GM18858 (cell line): ENCODE measurements around the gene ATF1.

Experiments
- ATAC-seq: cut with Tn5 transposase; IDR thresholded peaks from one replicate; pipeline ENCODE4 v1.9.1; 2021; ENCODE audit not compliant: unreplicated experiment

The ATF1 gene

GRCh38 chr12:50763639-50764285 is at the start of gene ATF1:
Gene ATF1, plus strand, starts transcription at chr12:50764101. Its CDS starts 16,045 bp downstream, at chr12:50780146.
- ATAC-seq: peak; percentile 56

GRCh38 chr12:50715174-50715573 is 48.7 kb upstream of the ATF1 start:
- ATAC-seq: no peak

DNA sequence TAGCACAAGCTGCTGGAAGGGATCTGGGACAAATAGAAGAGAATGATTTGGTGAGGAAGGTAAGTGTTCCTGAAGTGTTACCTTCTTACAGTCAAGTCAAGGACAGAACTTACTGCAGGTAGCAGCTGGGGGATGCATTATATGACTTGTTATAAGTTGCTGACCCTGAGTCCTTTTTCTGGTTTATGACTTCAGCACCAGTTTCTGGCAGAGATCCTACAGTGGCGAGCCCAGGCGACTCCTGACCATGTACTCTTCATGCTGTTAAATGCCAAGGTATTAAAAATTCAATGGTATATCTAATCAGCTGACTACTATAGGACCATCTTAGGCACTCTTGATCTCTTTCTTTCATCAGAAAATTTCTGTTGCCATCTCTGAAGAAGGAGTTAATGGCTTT is 45.1 kb upstream of the ATF1 start:
- no peak for ATAC-seq

DNA sequence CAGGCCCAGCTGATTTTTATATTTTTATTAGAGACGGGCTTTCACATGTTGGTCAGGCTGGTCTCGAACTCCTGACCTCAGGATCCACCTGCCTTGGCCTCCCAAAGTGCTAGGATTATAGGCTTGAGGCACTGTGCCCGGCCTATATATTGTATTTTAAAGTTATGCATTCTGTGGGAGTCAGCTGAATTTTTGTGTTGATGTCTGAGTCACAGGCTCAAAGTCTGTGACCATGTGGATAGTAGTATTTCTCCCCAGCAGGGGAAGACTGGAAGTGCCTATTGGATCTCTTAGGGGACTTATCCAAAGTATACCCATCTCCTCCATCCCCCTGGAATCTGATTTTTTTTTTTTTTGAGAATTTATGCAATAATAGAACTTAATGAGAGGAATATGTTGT is 43.8 kb upstream of the ATF1 start:
- ATAC-seq: no peak

DNA sequence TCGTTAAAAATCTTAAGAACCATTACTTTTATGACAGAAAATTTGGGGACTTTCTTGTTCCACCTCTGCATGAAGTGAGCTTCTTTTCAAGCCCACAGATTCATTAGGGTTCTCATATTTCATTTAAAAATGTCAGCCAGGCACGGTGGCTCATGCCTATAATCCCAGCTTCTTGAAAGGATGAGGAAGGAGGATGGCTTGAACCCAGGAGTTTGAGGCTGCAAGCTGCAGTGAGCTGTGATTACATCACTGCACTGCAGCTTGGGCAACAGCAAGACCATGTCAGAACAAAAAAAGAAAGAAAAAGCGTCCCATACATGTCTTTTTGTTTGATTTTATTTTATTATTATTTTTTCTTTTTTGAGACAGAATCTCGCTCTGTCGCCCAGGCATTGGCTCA is 43.4 kb upstream of the ATF1 start:
- no peak for ATAC-seq

GRCh38 chr12:50723865-50724264 is 40.0 kb upstream of the ATF1 start:
- no peak for ATAC-seq

- ATAC-seq: no peak
Measured at GRCh38 chr12:50725011-50725942, 38.6 kb upstream of the ATF1 start.

DNA sequence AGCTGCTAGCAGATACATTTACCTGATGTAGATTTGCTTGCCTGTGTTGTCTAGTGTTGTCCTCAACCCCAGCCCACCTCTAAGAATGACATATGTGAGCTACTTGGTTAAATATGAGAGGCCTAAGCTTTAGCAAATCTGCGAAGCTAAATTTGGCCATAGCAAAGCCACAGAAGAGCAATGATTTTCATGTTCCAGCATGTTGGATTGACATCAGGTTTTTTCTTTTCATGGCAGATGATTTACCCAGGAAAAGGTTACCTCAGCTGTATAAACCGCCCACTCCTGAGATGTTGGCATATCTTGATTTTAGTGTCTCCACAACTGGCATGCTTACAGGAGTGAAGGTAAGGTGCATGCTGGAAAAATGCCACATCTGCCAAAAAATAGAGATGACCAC is 36.4 kb upstream of the ATF1 start:
- no peak for ATAC-seq

GRCh38 chr12:50728417-50728816 is 35.5 kb upstream of the ATF1 start:
- no peak for ATAC-seq

DNA sequence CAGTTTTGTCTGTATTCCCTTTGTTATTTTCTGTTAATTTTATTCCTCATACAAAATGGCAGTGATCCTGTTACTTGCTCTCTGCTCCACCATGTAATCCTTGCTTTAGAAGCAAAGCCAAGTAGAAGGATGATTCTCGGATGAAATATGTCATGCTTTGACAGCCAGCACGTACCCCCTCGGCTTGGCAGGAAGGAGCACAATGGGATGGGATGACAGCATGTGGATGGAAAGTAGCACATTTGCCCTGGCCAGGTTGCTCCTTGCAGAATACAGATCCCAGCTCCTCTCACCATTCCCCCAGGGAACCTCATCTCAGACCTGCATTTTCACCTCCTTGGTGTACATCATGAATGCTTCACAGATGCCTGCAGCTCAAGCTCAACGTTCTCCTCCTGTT is 35.1 kb upstream of the ATF1 start:
- ATAC-seq: no peak

DNA sequence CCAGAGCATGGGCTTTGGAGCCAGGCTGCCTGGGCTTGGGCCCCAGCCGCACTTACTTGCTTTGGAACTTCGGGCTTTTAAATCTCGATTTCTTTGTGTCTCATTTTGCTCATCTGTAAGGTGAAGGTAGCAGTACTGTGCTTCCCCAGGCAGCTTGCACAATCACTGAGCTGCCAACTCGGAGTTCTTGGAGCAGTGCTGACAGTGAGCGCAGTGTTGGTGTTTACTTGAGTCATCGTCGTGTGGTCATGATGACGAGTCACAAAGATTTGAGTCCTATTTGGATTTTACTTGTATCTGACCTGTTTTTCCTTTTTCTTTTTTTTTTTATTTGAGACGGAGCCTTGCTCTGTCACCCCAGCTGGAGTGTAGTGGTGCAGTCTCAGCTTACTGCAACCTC is 31.3 kb upstream of the ATF1 start:
- no peak for ATAC-seq

- no peak for ATAC-seq
Measured at GRCh38 chr12:50733706-50734105, 30.2 kb upstream of the ATF1 start.

- ATAC-seq: no peak
Measured at GRCh38 chr12:50734409-50735263, 29.3 kb upstream of the ATF1 start.

- no peak for ATAC-seq
Measured at GRCh38 chr12:50739611-50740010, 24.3 kb upstream of the ATF1 start.

GRCh38 chr12:50740307-50740706 is 23.6 kb upstream of the ATF1 start:
- no peak for ATAC-seq

DNA sequence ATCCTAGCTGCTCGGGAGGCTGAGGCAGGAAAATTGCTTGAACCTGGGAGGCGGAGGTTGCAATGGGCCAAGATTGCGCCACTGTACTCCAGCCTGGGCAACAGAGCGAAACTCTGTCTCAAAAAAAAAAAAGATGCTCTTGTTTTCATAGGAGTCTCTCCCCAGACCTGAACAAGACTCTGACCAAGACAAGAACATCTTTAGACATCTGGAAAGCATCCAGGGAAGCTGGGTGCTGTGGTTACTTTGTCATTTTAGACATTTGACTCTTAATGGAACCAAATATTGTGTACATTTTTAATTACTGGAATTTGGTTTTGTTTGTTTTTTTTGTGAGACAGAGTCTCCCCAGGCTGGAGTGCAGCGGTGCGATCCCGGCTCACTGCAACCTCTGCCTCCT is 21.1 kb upstream of the ATF1 start:
- no peak for ATAC-seq

DNA sequence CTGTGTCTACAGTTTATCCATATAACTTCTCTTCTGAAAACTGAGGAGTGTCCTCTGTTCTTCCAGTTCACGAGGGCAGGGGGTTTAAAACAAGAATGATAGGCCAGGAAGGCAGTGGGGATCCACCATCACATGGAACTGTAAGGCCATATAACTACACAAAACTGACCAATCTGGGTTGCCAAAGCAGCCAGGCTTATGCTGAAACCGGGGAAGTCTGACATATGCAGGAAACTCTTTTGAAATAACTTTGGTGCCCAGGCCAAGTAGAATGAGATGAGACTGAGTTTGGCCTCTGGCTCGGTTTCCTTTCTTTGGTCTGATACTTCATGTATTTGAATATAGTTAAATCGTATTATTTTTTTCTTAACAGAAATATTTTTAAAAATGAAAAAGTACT is 18.0 kb upstream of the ATF1 start:
- ATAC-seq: no peak

GRCh38 chr12:50746431-50746830 is 17.5 kb upstream of the ATF1 start:
- no peak for ATAC-seq

DNA sequence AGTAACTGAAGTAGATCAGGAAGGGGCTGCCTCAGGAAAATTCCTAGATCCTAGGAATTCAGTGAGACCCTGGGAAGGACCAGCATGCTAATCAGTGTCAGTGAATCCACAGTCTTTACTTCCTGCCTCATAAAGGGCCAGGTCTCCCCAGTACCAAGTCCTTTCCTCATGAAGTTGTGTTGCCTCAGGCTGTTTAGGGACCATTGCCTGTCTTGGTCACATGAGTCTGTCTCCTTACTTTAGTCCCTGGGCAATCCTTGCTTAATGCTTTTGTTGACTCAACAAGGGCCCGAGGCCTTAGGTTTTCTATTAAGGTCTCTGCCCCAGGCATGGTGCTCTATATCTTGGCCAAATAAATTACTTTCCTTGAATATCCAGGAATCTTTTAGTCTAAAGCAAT is 16.1 kb upstream of the ATF1 start:
- no peak for ATAC-seq

DNA sequence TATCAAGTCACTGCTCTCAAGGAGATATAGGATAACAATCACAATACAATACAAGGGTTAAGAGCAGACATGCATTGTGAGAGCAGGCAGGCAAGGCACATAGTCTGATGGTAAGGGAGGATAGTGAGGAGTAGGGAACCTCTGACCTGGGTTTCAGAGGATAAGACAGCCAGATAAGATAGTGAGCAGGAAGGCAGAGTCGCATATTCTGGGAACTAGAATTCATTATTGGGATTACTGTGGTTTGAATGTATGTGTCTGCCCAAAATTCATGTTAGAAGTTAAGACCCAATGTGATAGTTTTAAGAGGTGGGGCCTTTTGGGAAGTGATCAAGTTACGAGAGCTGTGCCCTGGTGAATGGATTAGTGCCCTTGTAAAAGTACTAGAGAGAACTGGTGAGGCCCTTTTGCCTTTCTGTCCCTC is 14.4 kb upstream of the ATF1 start:
- ATAC-seq: no peak

DNA sequence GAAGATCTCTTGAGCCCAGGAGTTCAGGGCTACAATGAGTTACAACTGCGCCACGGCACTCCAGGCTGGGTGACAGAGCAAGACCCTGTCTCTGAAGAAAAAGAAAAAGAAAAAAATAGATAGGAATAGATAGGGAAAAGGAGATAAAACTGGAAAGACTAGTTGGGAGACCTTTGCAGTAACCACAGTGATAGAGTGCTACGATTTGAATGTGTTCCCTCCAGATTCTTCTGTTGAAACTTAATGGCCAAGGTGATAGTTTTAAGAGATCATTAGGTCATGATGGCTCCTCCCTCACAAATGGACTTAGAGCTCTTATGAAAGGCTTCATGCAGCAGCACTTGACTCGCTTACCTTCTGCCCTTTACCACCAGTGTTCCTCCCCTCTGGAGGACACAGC is 13.5 kb upstream of the ATF1 start:
- no peak for ATAC-seq
